HepG2 (cell line): ENCODE results near the gene ECPAS. TPM values are rescaled to one million over a fixed set of nuclear protein-coding genes. Genes with fewer than 3 reads are reported as not detected.

Source experiments
- AFF4 ChIP-seq: sonication (generic); formaldehyde crosslinking; IDR thresholded peaks from 2 replicates; pipeline ENCODE4 v1.4.0; 2020; ENCODE audit warnings: missing genetic modification reagents
- CREM ChIP-seq, 2 experiments: sonication (generic) in 1 of 2; formaldehyde crosslinking in 1 of 2; IDR thresholded peaks; 2 replicates each; pipeline versions ENCODE4 v1.4.0 to v1.6.1; 2016 to 2020; ENCODE audit warnings: antibody characterized with exemption in 1 of 2, mild to moderate bottlenecking in 1 of 2, missing genetic modification reagents in 1 of 2
- GZF1 ChIP-seq: sonication (generic); formaldehyde crosslinking; IDR thresholded peaks from 2 replicates; pipeline ENCODE4 v1.5.1; 2020; ENCODE audit warnings: mild to moderate bottlenecking, missing genetic modification reagents
- ISL2 ChIP-seq: sonication (generic); formaldehyde crosslinking; IDR thresholded peaks from 2 replicates; pipeline ENCODE4 v1.5.0; 2020; ENCODE audit warnings: missing genetic modification reagents
- MIER2 ChIP-seq: IDR thresholded peaks from 2 replicates; pipeline ENCODE4 v1.6.1; 2016; ENCODE audit warnings: missing biosample characterization, missing genetic modification reagents
- NBN ChIP-seq: fragments of 450-650 bp; conservative IDR thresholded peaks from 2 replicates; pipeline ENCODE4 v1.6.1; 2017
- PBX3 ChIP-seq: sonication (generic); formaldehyde crosslinking; IDR thresholded peaks from 2 replicates; pipeline ENCODE4 v1.8.1; 2023; ENCODE audit warnings: missing genetic modification reagents, inconsistent platforms, borderline replicate concordance
- SNAI1 ChIP-seq: sonication (generic); formaldehyde crosslinking; IDR thresholded peaks from 2 replicates; pipeline ENCODE4 v1.5.0; 2020; ENCODE audit warnings: mild to moderate bottlenecking, missing genetic modification reagents, borderline replicate concordance
- TCF7 ChIP-seq: sonication (generic); IDR thresholded peaks from 2 replicates; pipeline ENCODE4 v1.6.1; 2016; ENCODE audit warnings: antibody characterized with exemption, low read depth
- ZMAT5 ChIP-seq: sonication (generic); formaldehyde crosslinking; IDR thresholded peaks from 2 replicates; pipeline ENCODE4 v1.5.0; 2020; ENCODE audit warnings: mild to moderate bottlenecking, low read depth, missing genetic modification reagents, borderline replicate concordance
- ZNF17 ChIP-seq: sonication (generic); formaldehyde crosslinking; IDR thresholded peaks from 2 replicates; pipeline ENCODE4 v1.5.0; 2020; ENCODE audit warnings: mild to moderate bottlenecking, missing genetic modification reagents
- ZNF276 ChIP-seq: sonication (generic); formaldehyde crosslinking; IDR thresholded peaks from 2 replicates; pipeline ENCODE4 v1.4.0; 2020; ENCODE audit warnings: mild to moderate bottlenecking, low read depth, missing genetic modification reagents
- ZNF3 ChIP-seq: IDR thresholded peaks from 2 replicates; pipeline ENCODE4 v1.7.0; 2017; ENCODE audit warnings: inconsistent platforms
- ZNF331 ChIP-seq: sonication (generic); formaldehyde crosslinking; IDR thresholded peaks from 2 replicates; pipeline ENCODE4 v1.4.0; 2020; ENCODE audit warnings: missing genetic modification reagents
- ZNF652 ChIP-seq: IDR thresholded peaks from 2 replicates; pipeline ENCODE4 v1.6.1; 2016; ENCODE audit warnings: low read depth, borderline replicate concordance
- ZNF792 ChIP-seq: IDR thresholded peaks from 2 replicates; pipeline ENCODE4 v1.6.1; 2016
- polyA plus RNA-seq, 8 experiments: library from polyadenylated mRNA; depleted of rRNA in 3 of 8; stranded (reverse) in 7 of 8; unstranded in 1 of 8; fragments of >200 nt; fragmentation: Illumina TruSeq in 4 of 8; extraction: Trizol in 4 of 8; gene quantifications; 2 replicates each; pipeline versions ENCODE4 v1.2.1 to v1.2.3, GENCODE V29; 2011 to 2016; ENCODE audit warnings: low read depth in 4 of 8, missing spikeins in 1 of 8, mixed read lengths in 1 of 8; ENCODE audit not compliant: insufficient read depth in 1 of 8
- total RNA-seq, 5 experiments: library from RNA; depleted of rRNA; stranded (reverse); fragments of >200 nt; fragmentation: Illumina TruSeq; extraction: Trizol; gene quantifications; 2 replicates each; pipeline ENCODE4 v1.2.3, GENCODE V29; 2016; ENCODE audit warnings: low read depth in 1 of 5
- TF ChIP-seq, protein P1 (sequence below): sonication (generic); formaldehyde crosslinking; IDR thresholded peaks from 2 replicates; pipeline ENCODE4 v1.4.0; 2020; ENCODE audit warnings: missing genetic modification reagents
- TF ChIP-seq, protein P2 (sequence below): sonication (generic); formaldehyde crosslinking; IDR thresholded peaks from 2 replicates; pipeline ENCODE4 v1.4.0; 2020; ENCODE audit warnings: missing genetic modification reagents, mild to moderate bottlenecking, borderline replicate concordance

Gene ECPAS
- total and polyA plus RNA-seq, 2 of the 13 experiments (the other 11 are each of a cell fraction or from before 2014, with no cell fraction given): 35.3 to 58.0 TPM

- TF ChIP-seq ZNF331 (CRISPR knock-in tag) (no peak), ZNF652 (no peak), AFF4 (no peak), ZNF792 (0 out of 2 replicates have a peak, but pooled peaks have one; percentile 35), ZNF3 (CRISPR knock-in tag) (peak; percentile 35; the same call in 1 of the 2 replicates), PBX3 (CRISPR knock-in tag) (no peak), CREM (IDR thresholded peaks at IDR 0.05) (no peak), CREM (CRISPR knock-in tag; IDR thresholded peaks at IDR 0.05) (no peak), ZNF276 (CRISPR knock-in tag) (no peak), GZF1 (CRISPR knock-in tag) (no peak), NBN (no peak), MIER2 (CRISPR knock-in tag) (no peak), SNAI1 (no peak), ISL2 (CRISPR knock-in tag) (peak; percentile 68; the same call in 1 of the 2 replicates), ZMAT5 (CRISPR knock-in tag) (no peak), ZNF17 (CRISPR knock-in tag) (no peak), TCF7 (peak; percentile 62)
- TF ChIP-seq, protein P1, sequence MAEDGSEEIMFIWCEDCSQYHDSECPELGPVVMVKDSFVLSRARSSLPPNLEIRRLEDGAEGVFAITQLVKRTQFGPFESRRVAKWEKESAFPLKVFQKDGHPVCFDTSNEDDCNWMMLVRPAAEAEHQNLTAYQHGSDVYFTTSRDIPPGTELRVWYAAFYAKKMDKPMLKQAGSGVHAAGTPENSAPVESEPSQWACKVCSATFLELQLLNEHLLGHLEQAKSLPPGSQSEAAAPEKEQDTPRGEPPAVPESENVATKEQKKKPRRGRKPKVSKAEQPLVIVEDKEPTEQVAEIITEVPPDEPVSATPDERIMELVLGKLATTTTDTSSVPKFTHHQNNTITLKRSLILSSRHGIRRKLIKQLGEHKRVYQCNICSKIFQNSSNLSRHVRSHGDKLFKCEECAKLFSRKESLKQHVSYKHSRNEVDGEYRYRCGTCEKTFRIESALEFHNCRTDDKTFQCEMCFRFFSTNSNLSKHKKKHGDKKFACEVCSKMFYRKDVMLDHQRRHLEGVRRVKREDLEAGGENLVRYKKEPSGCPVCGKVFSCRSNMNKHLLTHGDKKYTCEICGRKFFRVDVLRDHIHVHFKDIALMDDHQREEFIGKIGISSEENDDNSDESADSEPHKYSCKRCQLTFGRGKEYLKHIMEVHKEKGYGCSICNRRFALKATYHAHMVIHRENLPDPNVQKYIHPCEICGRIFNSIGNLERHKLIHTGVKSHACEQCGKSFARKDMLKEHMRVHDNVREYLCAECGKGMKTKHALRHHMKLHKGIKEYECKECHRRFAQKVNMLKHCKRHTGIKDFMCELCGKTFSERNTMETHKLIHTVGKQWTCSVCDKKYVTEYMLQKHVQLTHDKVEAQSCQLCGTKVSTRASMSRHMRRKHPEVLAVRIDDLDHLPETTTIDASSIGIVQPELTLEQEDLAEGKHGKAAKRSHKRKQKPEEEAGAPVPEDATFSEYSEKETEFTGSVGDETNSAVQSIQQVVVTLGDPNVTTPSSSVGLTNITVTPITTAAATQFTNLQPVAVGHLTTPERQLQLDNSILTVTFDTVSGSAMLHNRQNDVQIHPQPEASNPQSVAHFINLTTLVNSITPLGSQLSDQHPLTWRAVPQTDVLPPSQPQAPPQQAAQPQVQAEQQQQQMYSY (CRISPR knock-in tag): no peak
- TF ChIP-seq, protein P2, sequence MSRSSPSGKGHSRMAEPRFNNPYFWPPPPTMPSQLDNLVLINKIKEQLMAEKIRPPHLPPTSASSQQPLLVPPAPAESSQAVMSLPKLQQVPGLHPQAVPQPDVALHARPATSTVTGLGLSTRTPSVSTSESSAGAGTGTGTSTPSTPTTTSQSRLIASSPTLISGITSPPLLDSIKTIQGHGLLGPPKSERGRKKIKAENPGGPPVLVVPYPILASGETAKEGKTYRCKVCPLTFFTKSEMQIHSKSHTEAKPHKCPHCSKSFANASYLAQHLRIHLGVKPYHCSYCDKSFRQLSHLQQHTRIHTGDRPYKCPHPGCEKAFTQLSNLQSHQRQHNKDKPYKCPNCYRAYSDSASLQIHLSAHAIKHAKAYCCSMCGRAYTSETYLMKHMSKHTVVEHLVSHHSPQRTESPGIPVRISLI (CRISPR knock-in tag): peak; percentile 44; the same call in 1 of the 2 replicates
Observed at GRCh38 chr9:111429175-111429574, 55.0 kb downstream of the ECPAS start (continued).
